K562 (cell line): Measurements from ENCODE around the gene LASP1. TPM values are rescaled to one million over a fixed set of nuclear protein-coding genes. Genes with fewer than 3 reads are reported as not detected.

ENCODE experiments used
- CC2D1A ChIP-seq: fragments of 450-650 bp; IDR thresholded peaks from 2 replicates; pipeline ENCODE4 v1.6.1; 2017; ENCODE audit warnings: mild to moderate bottlenecking
- FOXK2 ChIP-seq, 2 experiments: fragments of 450-650 bp; IDR thresholded peaks in 1 of 2; conservative IDR thresholded peaks in 1 of 2; 2 replicates each; pipeline ENCODE4 v1.6.1; 2016; ENCODE audit warnings: low read depth in 2 of 2, mild to moderate bottlenecking in 1 of 2
- HNRNPK ChIP-seq: fragments of 200-400 bp; formaldehyde crosslinking; IDR thresholded peaks from one replicate; pipeline ENCODE4 v1.6.1; 2018; ENCODE audit warnings: mild to moderate bottlenecking, low read depth, low read length; ENCODE audit not compliant: poor library complexity, severe bottlenecking
- JUND ChIP-seq, 2 experiments: IDR thresholded peaks; 2 replicates in 1 of 2; 3 replicates in 1 of 2; pipeline ENCODE4 v1.6.1; 2011; ENCODE audit warnings: borderline replicate concordance in 2 of 2, low read depth in 2 of 2, low read length in 2 of 2, improper control_type of control experiment in 1 of 2, missing biosample characterization in 1 of 2, missing genetic modification characterization in 1 of 2, missing genetic modification reagents in 1 of 2
- KDM4B ChIP-seq, 2 experiments: fragments of 450-650 bp in 1 of 2; sonication (generic) in 1 of 2; IDR thresholded peaks; 2 replicates each; pipeline ENCODE4 v1.6.1; 2016 to 2017; ENCODE audit warnings: borderline replicate concordance in 2 of 2, antibody characterized with exemption in 1 of 2, low read depth in 1 of 2, mild to moderate bottlenecking in 1 of 2
- POLR2B ChIP-seq: fragments of 450-650 bp; IDR thresholded peaks from 2 replicates; pipeline ENCODE4 v1.6.1; 2018; ENCODE audit warnings: low read depth; ENCODE audit not compliant: partially characterized antibody
- POLR3A ChIP-seq: IDR thresholded peaks from 2 replicates; pipeline ENCODE4 v1.6.1; 2011; ENCODE audit warnings: borderline replicate concordance, mild to moderate bottlenecking, moderate library complexity; ENCODE audit not compliant: insufficient read length, insufficient read depth; ENCODE audit errors: extremely low read depth
- SMARCC2 ChIP-seq: fragments of 450-650 bp; IDR thresholded peaks from 2 replicates; pipeline ENCODE4 v1.6.1; 2017; ENCODE audit warnings: antibody characterized with exemption, moderate library complexity, mild to moderate bottlenecking, low read depth
- SNIP1 ChIP-seq: fragments of 450-650 bp; IDR thresholded peaks from 2 replicates; pipeline ENCODE4 v1.7.1; 2017; ENCODE audit warnings: low read depth, mild to moderate bottlenecking
- ZKSCAN1 ChIP-seq: fragments of 150-350 bp; IDR thresholded peaks from 2 replicates; pipeline ENCODE4 v1.6.1; 2016; ENCODE audit warnings: low read depth, low read length
- polyA plus RNA-seq, 8 experiments: library from polyadenylated mRNA; depleted of rRNA in 4 of 8; stranded (reverse) in 5 of 8; unstranded in 3 of 8; fragments of >200 nt; fragmentation: Nextera tagmentation in 2 of 8; fragmentation: Illumina TruSeq in 1 of 8; extraction: Ambion mirVana in 2 of 8; extraction: Trizol in 1 of 8; gene quantifications; 2 replicates each; pipeline versions ENCODE4 v1.2.1 to v1.2.3, GENCODE V29; 2011 to 2014; ENCODE audit warnings: inconsistent platforms in 1 of 8, missing spikeins in 1 of 8
- total RNA-seq, 7 experiments: library from RNA; depleted of rRNA in 6 of 7; stranded (reverse); fragments of >200 nt in 6 of 7; fragmentation: Illumina TruSeq in 2 of 7; extraction: Trizol in 2 of 7; gene quantifications; 2 replicates each; pipeline versions ENCODE4 v1.2.1 to v1.2.3, GENCODE V29; 2011 to 2021; ENCODE audit warnings: low replicate concordance in 1 of 7
- TF ChIP-seq, protein P1 (sequence below): fragments of 450-650 bp; IDR thresholded peaks from 2 replicates; pipeline ENCODE4 v1.6.1; 2017; ENCODE audit warnings: antibody characterized with exemption
- TF ChIP-seq, protein P2 (sequence below), 2 experiments: fragments of 150-350 bp in 1 of 2; IDR thresholded peaks; 2 replicates each; pipeline ENCODE4 v1.6.1; 2012 to 2016; ENCODE audit warnings: low read depth in 2 of 2, low read length in 2 of 2, mild to moderate bottlenecking in 1 of 2, moderate library complexity in 1 of 2
- TF ChIP-seq, protein P3 (sequence below), 3 experiments: IDR thresholded peaks in 2 of 3; conservative IDR thresholded peaks in 1 of 3; 2 replicates each; pipeline ENCODE4 v1.5.1; 2011 to 2012; ENCODE audit warnings: low read length in 3 of 3, mild to moderate bottlenecking in 3 of 3, control low read depth in 2 of 3, improper control_type of control experiment in 1 of 3, inconsistent platforms in 1 of 3, low read depth in 1 of 3, mixed read lengths in 1 of 3, moderate library complexity in 1 of 3; ENCODE audit not compliant: insufficient read depth in 2 of 3
- TF ChIP-seq, protein P4 (sequence below): sonication (generic); formaldehyde crosslinking; IDR thresholded peaks from 2 replicates; pipeline ENCODE4 v1.4.0; 2020; ENCODE audit warnings: mild to moderate bottlenecking, missing genetic modification reagents
- TF ChIP-seq, protein P5 (sequence below): fragments of 250-450 bp; sonication (Bioruptor Pico); IDR thresholded peaks from 2 replicates; pipeline ENCODE4 v1.8.0; 2022; ENCODE audit warnings: moderate library complexity, mild to moderate bottlenecking, inconsistent platforms

Gene LASP1
- total and polyA plus RNA-seq, 9 of the 15 experiments (the other 6 are each of a cell fraction or from before 2014, with no cell fraction given): 23.0 to 125 (median 55.3) TPM

DNA sequence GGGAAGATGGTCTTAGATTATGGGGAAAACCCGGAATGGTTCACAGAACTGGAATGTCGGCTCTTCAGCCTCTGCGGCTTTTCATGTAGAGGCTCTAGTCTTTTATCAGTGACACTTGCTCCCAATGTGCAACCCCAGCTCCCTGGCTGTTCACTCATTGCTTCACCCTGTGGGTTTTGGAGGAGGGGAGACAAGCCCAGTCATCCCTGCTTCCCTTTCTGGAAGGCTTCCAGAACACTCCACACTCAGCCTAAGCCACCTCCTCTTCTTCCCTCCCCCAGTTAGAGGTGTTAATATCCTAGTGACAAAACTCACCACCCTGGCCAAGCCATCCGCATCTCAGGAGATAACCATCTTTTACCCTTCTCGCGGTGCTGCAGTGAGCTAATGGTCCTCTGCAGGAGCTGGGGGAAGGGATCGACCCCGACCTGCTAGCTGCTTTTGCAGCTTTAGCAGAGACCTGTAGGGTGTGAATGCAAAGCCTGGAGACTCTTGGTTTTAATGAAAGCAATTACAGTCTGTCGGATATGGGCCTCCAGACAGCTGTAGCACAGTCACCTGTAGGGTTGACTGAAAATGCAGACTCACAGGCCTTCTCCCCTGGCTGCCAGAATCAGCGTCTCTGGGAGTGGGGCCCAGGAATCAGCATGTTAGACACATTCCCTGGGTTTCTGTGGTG, 31.3 kb downstream of the LASP1 start (continued):
- TF ChIP-seq HNRNPK (no peak), FOXK2 (conservative IDR thresholded peaks at IDR 0.05 in 1 of 2, IDR thresholded peaks at IDR 0.05 in 1 of 2; ENCODE audit: low read depth in 2 of 2) (no peak), JUND (IDR thresholded peaks at IDR 0.05; ENCODE audit: borderline replicate concordance, low read depth, low read length) (peak; percentile 77), JUND (tag; IDR thresholded peaks at IDR 0.05; ENCODE audit: borderline replicate concordance, low read depth, low read length) (peak; percentile 65; the same call in 1 of the 3 replicates), CC2D1A (no peak), SMARCC2 (no peak), KDM4B (IDR thresholded peaks at IDR 0.05; ENCODE audit: borderline replicate concordance in 2 of 2, low read depth in 1 of 2) (0 out of 4 replicates have a peak, but pooled peaks of 1 of the 2 experiments have one; percentile 25), POLR3A (no peak), ZKSCAN1 (no peak), SNIP1 (no peak), POLR2B (no peak)
- TF ChIP-seq, protein P1, sequence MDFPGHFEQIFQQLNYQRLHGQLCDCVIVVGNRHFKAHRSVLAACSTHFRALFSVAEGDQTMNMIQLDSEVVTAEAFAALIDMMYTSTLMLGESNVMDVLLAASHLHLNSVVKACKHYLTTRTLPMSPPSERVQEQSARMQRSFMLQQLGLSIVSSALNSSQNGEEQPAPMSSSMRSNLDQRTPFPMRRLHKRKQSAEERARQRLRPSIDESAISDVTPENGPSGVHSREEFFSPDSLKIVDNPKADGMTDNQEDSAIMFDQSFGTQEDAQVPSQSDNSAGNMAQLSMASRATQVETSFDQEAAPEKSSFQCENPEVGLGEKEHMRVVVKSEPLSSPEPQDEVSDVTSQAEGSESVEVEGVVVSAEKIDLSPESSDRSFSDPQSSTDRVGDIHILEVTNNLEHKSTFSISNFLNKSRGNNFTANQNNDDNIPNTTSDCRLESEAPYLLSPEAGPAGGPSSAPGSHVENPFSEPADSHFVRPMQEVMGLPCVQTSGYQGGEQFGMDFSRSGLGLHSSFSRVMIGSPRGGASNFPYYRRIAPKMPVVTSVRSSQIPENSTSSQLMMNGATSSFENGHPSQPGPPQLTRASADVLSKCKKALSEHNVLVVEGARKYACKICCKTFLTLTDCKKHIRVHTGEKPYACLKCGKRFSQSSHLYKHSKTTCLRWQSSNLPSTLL: no peak
- TF ChIP-seq, protein P2, sequence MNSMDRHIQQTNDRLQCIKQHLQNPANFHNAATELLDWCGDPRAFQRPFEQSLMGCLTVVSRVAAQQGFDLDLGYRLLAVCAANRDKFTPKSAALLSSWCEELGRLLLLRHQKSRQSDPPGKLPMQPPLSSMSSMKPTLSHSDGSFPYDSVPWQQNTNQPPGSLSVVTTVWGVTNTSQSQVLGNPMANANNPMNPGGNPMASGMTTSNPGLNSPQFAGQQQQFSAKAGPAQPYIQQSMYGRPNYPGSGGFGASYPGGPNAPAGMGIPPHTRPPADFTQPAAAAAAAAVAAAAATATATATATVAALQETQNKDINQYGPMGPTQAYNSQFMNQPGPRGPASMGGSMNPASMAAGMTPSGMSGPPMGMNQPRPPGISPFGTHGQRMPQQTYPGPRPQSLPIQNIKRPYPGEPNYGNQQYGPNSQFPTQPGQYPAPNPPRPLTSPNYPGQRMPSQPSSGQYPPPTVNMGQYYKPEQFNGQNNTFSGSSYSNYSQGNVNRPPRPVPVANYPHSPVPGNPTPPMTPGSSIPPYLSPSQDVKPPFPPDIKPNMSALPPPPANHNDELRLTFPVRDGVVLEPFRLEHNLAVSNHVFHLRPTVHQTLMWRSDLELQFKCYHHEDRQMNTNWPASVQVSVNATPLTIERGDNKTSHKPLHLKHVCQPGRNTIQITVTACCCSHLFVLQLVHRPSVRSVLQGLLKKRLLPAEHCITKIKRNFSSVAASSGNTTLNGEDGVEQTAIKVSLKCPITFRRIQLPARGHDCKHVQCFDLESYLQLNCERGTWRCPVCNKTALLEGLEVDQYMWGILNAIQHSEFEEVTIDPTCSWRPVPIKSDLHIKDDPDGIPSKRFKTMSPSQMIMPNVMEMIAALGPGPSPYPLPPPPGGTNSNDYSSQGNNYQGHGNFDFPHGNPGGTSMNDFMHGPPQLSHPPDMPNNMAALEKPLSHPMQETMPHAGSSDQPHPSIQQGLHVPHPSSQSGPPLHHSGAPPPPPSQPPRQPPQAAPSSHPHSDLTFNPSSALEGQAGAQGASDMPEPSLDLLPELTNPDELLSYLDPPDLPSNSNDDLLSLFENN (IDR thresholded peaks at IDR 0.05; ENCODE audit: low read depth in 2 of 2, low read length in 2 of 2): no peak
- TF ChIP-seq, protein P3, sequence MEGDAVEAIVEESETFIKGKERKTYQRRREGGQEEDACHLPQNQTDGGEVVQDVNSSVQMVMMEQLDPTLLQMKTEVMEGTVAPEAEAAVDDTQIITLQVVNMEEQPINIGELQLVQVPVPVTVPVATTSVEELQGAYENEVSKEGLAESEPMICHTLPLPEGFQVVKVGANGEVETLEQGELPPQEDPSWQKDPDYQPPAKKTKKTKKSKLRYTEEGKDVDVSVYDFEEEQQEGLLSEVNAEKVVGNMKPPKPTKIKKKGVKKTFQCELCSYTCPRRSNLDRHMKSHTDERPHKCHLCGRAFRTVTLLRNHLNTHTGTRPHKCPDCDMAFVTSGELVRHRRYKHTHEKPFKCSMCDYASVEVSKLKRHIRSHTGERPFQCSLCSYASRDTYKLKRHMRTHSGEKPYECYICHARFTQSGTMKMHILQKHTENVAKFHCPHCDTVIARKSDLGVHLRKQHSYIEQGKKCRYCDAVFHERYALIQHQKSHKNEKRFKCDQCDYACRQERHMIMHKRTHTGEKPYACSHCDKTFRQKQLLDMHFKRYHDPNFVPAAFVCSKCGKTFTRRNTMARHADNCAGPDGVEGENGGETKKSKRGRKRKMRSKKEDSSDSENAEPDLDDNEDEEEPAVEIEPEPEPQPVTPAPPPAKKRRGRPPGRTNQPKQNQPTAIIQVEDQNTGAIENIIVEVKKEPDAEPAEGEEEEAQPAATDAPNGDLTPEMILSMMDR (IDR thresholded peaks at IDR 0.05 in 2 of 3, conservative IDR thresholded peaks at IDR 0.05 in 1 of 3; ENCODE audit: insufficient read depth in 2 of 3, low read depth in 1 of 3, low read length in 3 of 3): no peak
- TF ChIP-seq, protein P4, sequence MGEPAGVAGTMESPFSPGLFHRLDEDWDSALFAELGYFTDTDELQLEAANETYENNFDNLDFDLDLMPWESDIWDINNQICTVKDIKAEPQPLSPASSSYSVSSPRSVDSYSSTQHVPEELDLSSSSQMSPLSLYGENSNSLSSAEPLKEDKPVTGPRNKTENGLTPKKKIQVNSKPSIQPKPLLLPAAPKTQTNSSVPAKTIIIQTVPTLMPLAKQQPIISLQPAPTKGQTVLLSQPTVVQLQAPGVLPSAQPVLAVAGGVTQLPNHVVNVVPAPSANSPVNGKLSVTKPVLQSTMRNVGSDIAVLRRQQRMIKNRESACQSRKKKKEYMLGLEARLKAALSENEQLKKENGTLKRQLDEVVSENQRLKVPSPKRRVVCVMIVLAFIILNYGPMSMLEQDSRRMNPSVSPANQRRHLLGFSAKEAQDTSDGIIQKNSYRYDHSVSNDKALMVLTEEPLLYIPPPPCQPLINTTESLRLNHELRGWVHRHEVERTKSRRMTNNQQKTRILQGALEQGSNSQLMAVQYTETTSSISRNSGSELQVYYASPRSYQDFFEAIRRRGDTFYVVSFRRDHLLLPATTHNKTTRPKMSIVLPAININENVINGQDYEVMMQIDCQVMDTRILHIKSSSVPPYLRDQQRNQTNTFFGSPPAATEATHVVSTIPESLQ (CRISPR knock-in tag): no peak
- TF ChIP-seq, protein P5, sequence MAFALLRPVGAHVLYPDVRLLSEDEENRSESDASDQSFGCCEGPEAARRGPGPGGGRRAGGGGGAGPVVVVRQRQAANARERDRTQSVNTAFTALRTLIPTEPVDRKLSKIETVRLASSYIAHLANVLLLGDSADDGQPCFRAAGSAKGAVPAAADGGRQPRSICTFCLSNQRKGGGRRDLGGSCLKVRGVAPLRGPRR (CRISPR knock-in tag): no peak
